ENCODE data around the gene ABCD1. TPM values are rescaled to one million over a fixed set of nuclear protein-coding genes. Genes with fewer than 3 reads are reported as not detected.

ABCD1 gene
- total and polyA plus RNA-seq, 7 experiments from 2014 or later: 2.1 to 17.6 (median 7.3) TPM

DNA sequence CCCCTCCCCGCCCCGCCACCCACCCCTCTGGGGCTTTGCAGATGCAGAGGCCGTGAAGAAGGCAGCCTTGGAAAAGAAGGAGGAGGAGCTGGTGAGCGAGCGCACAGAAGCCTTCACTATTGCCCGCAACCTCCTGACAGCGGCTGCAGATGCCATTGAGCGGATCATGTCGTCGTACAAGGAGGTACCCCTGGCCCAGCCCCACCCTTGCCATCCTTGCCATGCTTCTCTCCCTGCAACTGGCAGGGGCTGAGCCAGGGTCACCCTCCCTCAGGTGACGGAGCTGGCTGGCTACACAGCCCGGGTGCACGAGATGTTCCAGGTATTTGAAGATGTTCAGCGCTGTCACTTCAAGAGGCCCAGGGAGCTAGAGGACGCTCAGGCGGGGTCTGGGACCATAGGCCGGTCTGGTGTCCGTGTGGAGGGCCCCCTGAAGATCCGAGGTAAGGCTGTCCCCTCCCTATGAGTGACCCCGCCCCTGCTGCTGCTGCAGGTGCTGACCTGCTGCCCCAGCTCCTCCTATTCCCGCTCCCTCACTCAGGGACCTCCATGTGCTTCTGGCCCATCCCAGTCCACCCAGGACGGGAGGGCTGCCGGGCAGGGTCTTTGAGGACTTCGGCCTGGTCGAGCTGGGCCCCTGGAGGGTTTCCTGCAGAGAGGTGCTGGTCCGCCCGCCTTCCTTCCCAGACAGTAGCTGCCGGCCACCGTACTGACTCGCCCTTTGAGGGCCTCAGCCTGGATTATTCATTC is 11.6 kb downstream of the ABCD1 start:
- H3K4me3 Mint-ChIP-seq: no peak overlapping the region
- DNase-seq (no peak), ATAC-seq (no peak)
- CTCF ChIA-PET: no interaction called here
- H3K36me3 ChIP-seq (ENCODE audit: control insufficient read depth in 2 of 3, insufficient read depth in 3 of 3, low read length in 3 of 3): peaks cover 0 to 8% (median 0%) of the 10 kb centered on the region in 3 experiments
- POLR2A ChIA-PET: no interaction called here
- peaks cover 5 to 17% of the 10 kb centered on the region in 2 donors for H3K4me1 ChIP-seq (ENCODE audit: control insufficient read depth in 2 of 2, insufficient read depth in 2 of 2, low read length in 2 of 2)
- no peak overlapping the region for H3K27ac ChIP-seq (ENCODE audit: low read depth, low read length)
- intact Hi-C loops (cut with micrococcal nuclease): no loop called here
- H3K36me3 Mint-ChIP-seq: peaks cover 8 to 28% (median 12%) of the 10 kb centered on the region in 5 donors
- no peak overlapping the region for H3K4me3 ChIP-seq (ENCODE audit: low read length)
- peak overlapping the region in 1 of 9 donors; percentile 74 for H3K27ac Mint-ChIP-seq
- H3K4me1 Mint-ChIP-seq: peaks cover 0 to 30% (median 23%) of the 10 kb centered on the region in 7 donors
- H3K27me3 Mint-ChIP-seq: no peaks in the 10 kb centered on the region
- H3K9me3 Mint-ChIP-seq: peaks cover 0 to 11% (median 0%) of the 10 kb centered on the region in 11 donors
- no peaks in the 10 kb centered on the region for H3K9me3 ChIP-seq (ENCODE audit: control insufficient read depth in 2 of 3, low read length in 3 of 3)
- no peaks in the 10 kb centered on the region for H3K27me3 ChIP-seq (ENCODE audit: control insufficient read depth in 2 of 2, insufficient read depth in 2 of 2, low read length in 2 of 2)

DNA sequence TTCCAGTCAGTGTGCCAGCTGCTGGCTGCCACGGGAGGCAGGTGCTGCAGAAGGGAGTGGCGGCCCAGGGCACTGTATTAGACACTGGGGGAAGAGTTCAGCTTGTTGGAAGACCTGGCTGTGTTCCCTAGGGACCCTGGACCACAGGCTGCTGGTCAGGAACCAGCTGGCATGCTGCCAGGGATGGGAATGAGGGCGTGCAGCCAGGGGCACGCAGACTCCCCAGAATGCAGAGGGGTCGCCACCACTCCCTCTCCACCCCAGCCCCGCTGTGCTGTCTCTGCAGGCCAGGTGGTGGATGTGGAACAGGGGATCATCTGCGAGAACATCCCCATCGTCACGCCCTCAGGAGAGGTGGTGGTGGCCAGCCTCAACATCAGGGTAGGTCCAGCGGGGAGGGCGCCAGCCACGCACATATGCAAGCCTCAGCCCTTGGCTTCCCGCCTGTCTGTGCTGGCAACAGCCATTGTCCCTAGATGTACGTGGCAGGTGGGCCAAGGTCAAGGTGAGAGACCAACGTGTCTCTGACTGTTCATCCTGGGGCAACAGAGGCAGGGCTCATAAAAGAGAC is 12.3 kb downstream of the ABCD1 start:
- H3K4me3 ChIP-seq (ENCODE audit: low read length): no peak overlapping the region
- CTCF ChIA-PET: no interaction called here
- H3K27me3 ChIP-seq (ENCODE audit: control insufficient read depth in 2 of 2, insufficient read depth in 2 of 2, low read length in 2 of 2): no peaks in the 10 kb centered on the region
- no peaks in the 10 kb centered on the region for H3K9me3 ChIP-seq (ENCODE audit: control insufficient read depth in 2 of 3, low read length in 3 of 3)
- peaks cover 0 to 8% (median 0%) of the 10 kb centered on the region in 3 experiments for H3K36me3 ChIP-seq (ENCODE audit: control insufficient read depth in 2 of 3, insufficient read depth in 3 of 3, low read length in 3 of 3)
- DNase-seq: no peak
- Mint-ChIP-seq H3K4me3 (no peak overlapping the region), H3K4me1 (peaks cover 0 to 31% (median 24%) of the 10 kb centered on the region in 7 donors), H3K27ac (peak overlapping the region in 1 of 9 donors; percentile 74), H3K36me3 (peaks cover 2 to 22% (median 5%) of the 10 kb centered on the region in 5 donors), H3K9me3 (peaks cover 0 to 4% (median 0%) of the 10 kb centered on the region in 11 donors), H3K27me3 (no peaks in the 10 kb centered on the region)
- H3K4me1 ChIP-seq (ENCODE audit: control insufficient read depth in 2 of 2, insufficient read depth in 2 of 2, low read length in 2 of 2): peaks cover 5 to 17% of the 10 kb centered on the region in 2 donors
- no peak for ATAC-seq
- POLR2A ChIA-PET: no interaction called here
- intact Hi-C loops (cut with micrococcal nuclease): no loop called here
- H3K27ac ChIP-seq (ENCODE audit: low read depth, low read length): no peak overlapping the region

DNA sequence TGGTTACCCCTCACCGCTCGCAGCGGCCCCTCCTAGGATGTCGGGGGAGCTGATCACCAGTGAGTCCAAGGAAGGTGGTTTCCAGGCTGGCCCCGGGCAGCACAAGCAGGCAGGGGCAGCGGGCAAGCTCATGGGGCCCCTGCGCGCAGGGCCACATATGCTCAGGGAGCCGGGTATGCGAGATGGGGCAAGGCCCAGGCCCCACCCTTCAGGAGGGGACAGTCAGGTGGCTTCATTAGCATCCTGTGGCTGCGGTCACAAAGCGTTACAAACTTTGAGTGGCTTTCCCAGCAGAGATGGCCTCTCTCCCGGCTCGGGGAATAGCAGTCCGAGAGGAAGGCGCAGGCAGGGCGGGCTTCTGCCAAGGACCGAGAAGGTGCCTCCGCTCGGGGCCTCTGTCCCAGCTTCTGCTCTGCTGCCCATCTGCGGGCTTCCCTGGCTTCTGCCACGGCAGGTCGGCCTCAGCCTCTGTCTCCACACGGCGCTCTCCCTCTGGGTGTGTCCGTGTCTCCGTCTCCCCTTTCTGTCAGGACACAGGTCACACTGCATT is 13.5 kb downstream of the ABCD1 start:
- H3K4me1 ChIP-seq (ENCODE audit: control insufficient read depth in 2 of 2, insufficient read depth in 2 of 2, low read length in 2 of 2): peaks cover 5 to 17% of the 10 kb centered on the region in 2 donors
- DNase-seq (no peak), ATAC-seq (no peak)
- ChIA-PET POLR2A (interaction anchor here (2.0 kb wide), 1 partner anchor 11 kb away, joined by 5 read pairs; no protein-coding TSS in a partner anchor), CTCF (no interaction called here)
- Mint-ChIP-seq H3K4me1 (peaks cover 0 to 31% (median 24%) of the 10 kb centered on the region in 7 donors), H3K9me3 (no peaks in the 10 kb centered on the region), H3K36me3 (peaks cover 0 to 17% (median 4%) of the 10 kb centered on the region in 5 donors), H3K27me3 (no peaks in the 10 kb centered on the region), H3K27ac (no peak overlapping the region), H3K4me3 (no peak overlapping the region)
- intact Hi-C loops (cut with micrococcal nuclease): no loop called here
- no peak overlapping the region for H3K4me3 ChIP-seq (ENCODE audit: low read length)
- no peaks in the 10 kb centered on the region for H3K27me3 ChIP-seq (ENCODE audit: control insufficient read depth in 2 of 2, insufficient read depth in 2 of 2, low read length in 2 of 2)
- no peaks in the 10 kb centered on the region for H3K9me3 ChIP-seq (ENCODE audit: control insufficient read depth in 2 of 3, low read length in 3 of 3)
- H3K36me3 ChIP-seq (ENCODE audit: control insufficient read depth in 2 of 3, insufficient read depth in 3 of 3, low read length in 3 of 3): peaks cover 0 to 8% (median 0%) of the 10 kb centered on the region in 3 experiments
- H3K27ac ChIP-seq (ENCODE audit: low read depth, low read length): no peak overlapping the region

DNA sequence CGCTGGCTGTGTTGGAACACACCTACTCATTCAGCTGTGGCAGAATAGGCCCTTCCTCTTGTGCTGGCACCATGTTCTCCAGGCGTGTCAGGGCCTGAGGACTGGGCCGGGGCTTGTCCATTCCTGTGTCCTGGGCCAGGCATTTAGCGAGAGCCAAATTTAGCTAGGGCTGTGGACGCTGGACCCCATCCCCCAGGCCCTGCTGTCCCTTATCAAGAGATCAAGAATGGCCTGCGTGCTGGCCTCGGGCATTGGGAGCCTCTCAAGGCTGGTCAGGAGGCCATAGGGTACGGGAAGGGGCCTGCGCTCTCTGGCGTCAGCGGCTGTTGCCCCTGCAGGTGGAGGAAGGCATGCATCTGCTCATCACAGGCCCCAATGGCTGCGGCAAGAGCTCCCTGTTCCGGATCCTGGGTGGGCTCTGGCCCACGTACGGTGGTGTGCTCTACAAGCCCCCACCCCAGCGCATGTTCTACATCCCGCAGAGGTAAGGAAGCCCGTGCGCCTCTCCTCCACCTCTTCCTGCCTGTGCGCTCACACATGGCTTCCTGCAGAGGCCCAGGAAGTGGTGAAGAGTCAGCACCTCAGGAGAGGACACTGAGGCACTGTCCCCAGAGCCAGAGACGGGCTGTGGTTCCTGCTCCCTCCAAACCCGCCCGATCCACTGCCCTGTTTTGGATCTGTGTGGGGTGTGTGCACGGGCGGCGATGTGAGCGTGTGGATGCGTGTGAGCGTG is 15.3 kb downstream of the ABCD1 start:
- peaks cover 5 to 17% of the 10 kb centered on the region in 2 donors for H3K4me1 ChIP-seq (ENCODE audit: control insufficient read depth in 2 of 2, insufficient read depth in 2 of 2, low read length in 2 of 2)
- DNase-seq (peak in 5 of 9 donors; percentile 32 to 45 (median 35)), ATAC-seq (peak; percentile 64)
- no peak overlapping the region for H3K4me3 ChIP-seq (ENCODE audit: low read length)
- H3K27ac ChIP-seq (ENCODE audit: low read depth, low read length): peak overlapping the region; percentile 40
- H3K27me3 ChIP-seq (ENCODE audit: control insufficient read depth in 2 of 2, insufficient read depth in 2 of 2, low read length in 2 of 2): no peaks in the 10 kb centered on the region
- no peaks in the 10 kb centered on the region for H3K27me3 Mint-ChIP-seq
- CTCF ChIA-PET: interaction anchor here (0.6 kb wide), 1 partner anchor 267 kb away, joined by 3 read pairs; no protein-coding TSS in a partner anchor
- H3K27ac Mint-ChIP-seq: peak overlapping the region; percentile 56 to 91 (median 78)
- intact Hi-C loops (cut with micrococcal nuclease): loop anchor here in 1 of 2 donors (1.0 kb wide), 1 partner anchor 16 kb away; the partner anchor contains the start of genes ABCD1 and BCAP31
- H3K9me3 ChIP-seq (ENCODE audit: control insufficient read depth in 2 of 3, low read length in 3 of 3): no peaks in the 10 kb centered on the region
- H3K4me1 Mint-ChIP-seq: peaks cover 0 to 34% (median 25%) of the 10 kb centered on the region in 7 donors
- peak overlapping the region; percentile 45 to 86 (median 76) for H3K4me3 Mint-ChIP-seq
- POLR2A ChIA-PET: interaction anchor here (2.0 kb wide), 1 partner anchor 12 kb away, joined by 5 read pairs; no protein-coding TSS in a partner anchor
- no peaks in the 10 kb centered on the region for H3K9me3 Mint-ChIP-seq
- peaks cover 0 to 8% (median 0%) of the 10 kb centered on the region in 3 experiments for H3K36me3 ChIP-seq (ENCODE audit: control insufficient read depth in 2 of 3, insufficient read depth in 3 of 3, low read length in 3 of 3)
- peaks cover 0 to 13% (median 1%) of the 10 kb centered on the region in 5 donors for H3K36me3 Mint-ChIP-seq

DNA sequence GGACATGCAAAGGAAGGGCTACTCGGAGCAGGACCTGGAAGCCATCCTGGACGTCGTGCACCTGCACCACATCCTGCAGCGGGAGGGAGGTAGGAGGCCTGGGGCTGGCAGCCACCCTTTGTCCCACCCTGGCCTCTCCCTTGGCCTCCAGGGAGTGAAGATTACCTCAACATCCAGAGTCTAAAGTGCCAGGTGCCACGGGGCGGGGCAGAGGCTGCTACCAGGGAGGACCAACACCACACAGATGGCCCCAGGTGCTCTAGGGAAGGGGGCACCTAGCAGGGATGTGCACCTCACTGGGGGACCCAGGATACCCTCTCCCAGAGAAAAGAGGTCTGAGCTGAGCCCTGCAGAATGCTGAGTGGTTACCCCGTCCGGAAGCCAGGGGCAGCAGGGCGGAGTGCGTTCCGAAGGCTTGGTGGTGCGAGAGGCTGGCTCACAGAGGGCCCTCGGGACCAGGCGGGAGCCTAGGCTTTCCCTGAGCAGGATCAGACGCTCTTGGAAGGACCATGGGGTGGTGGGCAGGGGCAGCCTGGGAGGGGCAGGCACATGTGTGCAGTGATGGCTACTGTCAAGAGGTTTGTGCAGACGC is 16.1 kb downstream of the ABCD1 start:
- H3K4me1 ChIP-seq (ENCODE audit: control insufficient read depth in 2 of 2, insufficient read depth in 2 of 2, low read length in 2 of 2): peaks cover 5 to 17% of the 10 kb centered on the region in 2 donors
- DNase-seq (no peak), ATAC-seq (no peak)
- H3K27me3 ChIP-seq (ENCODE audit: control insufficient read depth in 2 of 2, insufficient read depth in 2 of 2, low read length in 2 of 2): no peaks in the 10 kb centered on the region
- Mint-ChIP-seq H3K4me3 (peak overlapping the region in 9 of 10 donors; percentile 65 to 86 (median 76)), H3K27me3 (no peaks in the 10 kb centered on the region), H3K4me1 (peaks cover 0 to 35% (median 18%) of the 10 kb centered on the region in 7 donors), H3K36me3 (peaks cover 0 to 6% (median 0%) of the 10 kb centered on the region in 5 donors), H3K27ac (peak overlapping the region; percentile 30 to 91 (median 78)), H3K9me3 (no peaks in the 10 kb centered on the region)
- ChIA-PET CTCF (no interaction called here), POLR2A (no interaction called here)
- no peaks in the 10 kb centered on the region for H3K9me3 ChIP-seq (ENCODE audit: control insufficient read depth in 2 of 3, low read length in 3 of 3)
- H3K4me3 ChIP-seq (ENCODE audit: low read length): no peak overlapping the region
- intact Hi-C loops (cut with micrococcal nuclease): loop anchor here in 1 of 2 donors (1.0 kb wide), 1 partner anchor 16 kb away; the partner anchor contains the start of genes ABCD1 and BCAP31
- peak overlapping the region; percentile 40 for H3K27ac ChIP-seq (ENCODE audit: low read depth, low read length)
- H3K36me3 ChIP-seq (ENCODE audit: control insufficient read depth in 2 of 3, insufficient read depth in 3 of 3, low read length in 3 of 3): peaks cover 0 to 8% (median 0%) of the 10 kb centered on the region in 3 experiments

DNA sequence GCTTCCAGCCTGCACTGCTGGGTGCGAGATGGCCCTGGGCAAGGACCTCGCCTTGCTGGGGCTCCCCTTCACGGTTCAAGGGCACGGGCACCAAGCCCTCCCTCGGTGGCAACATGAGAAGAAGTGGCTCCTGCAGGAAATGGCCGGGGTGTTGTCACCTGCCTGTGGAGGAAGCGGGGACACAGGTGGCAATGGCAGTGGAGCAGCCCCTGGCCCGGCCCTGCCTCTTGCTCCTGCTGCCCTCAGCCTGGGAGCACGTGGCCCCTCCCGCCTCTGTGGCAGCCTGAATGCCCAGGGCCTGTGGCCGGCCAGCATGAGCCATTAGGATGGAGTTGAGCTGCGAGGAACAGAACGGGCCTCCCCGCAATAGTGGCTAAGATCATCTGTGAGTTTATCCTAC is 16.8 kb downstream of the ABCD1 start:
- peaks cover 0 to 6% (median 0%) of the 10 kb centered on the region in 5 donors for H3K36me3 Mint-ChIP-seq
- intact Hi-C loops (cut with micrococcal nuclease): no loop called here
- Histone ChIP-seq H3K4me1 (ENCODE audit: control insufficient read depth in 2 of 2, insufficient read depth in 2 of 2, low read length in 2 of 2) (peaks cover 5 to 17% of the 10 kb centered on the region in 2 donors), H3K27ac (ENCODE audit: low read depth, low read length) (no peak overlapping the region), H3K9me3 (ENCODE audit: control insufficient read depth in 2 of 3, low read length in 3 of 3) (no peaks in the 10 kb centered on the region), H3K36me3 (ENCODE audit: control insufficient read depth in 2 of 3, insufficient read depth in 3 of 3, low read length in 3 of 3) (peaks cover 0 to 8% (median 0%) of the 10 kb centered on the region in 3 experiments), H3K4me3 (ENCODE audit: low read length) (no peak overlapping the region), H3K27me3 (ENCODE audit: control insufficient read depth in 2 of 2, insufficient read depth in 2 of 2, low read length in 2 of 2) (no peaks in the 10 kb centered on the region)
- H3K4me1 Mint-ChIP-seq: peaks cover 0 to 35% (median 17%) of the 10 kb centered on the region in 7 donors
- H3K27me3 Mint-ChIP-seq: peaks cover 0 to 5% (median 0%) of the 10 kb centered on the region in 5 donors
- H3K9me3 Mint-ChIP-seq: no peaks in the 10 kb centered on the region
- POLR2A ChIA-PET: no interaction called here
- ATAC-seq (no peak), DNase-seq (no peak)
- H3K4me3 Mint-ChIP-seq: peak overlapping the region in 8 of 10 donors; percentile 49 to 86 (median 74)
- CTCF ChIA-PET: no interaction called here
- peak overlapping the region in 8 of 9 donors; percentile 30 to 91 (median 60) for H3K27ac Mint-ChIP-seq

Data from naive thymus-derived CD4-positive, alpha-beta T cell (primary cell).